Measurements from ENCODE around the gene ZNF76.

GRCh38 chr6:35341557-35341956 lies 82.0 kb downstream of the ZNF76 start:
- TF ChIP-seq CTCF (IDR thresholded peaks at IDR 0.05) (no peak), POLR2AphosphoS5 (IDR thresholded peaks at IDR 0.05) (no peak), POLR2A (IDR thresholded peaks at IDR 0.05) (no peak), EP300 (IDR thresholded peaks at IDR 0.05) (no peak)

All from suprapubic skin (tissue), 4 donors.